NB4 (cell line): ENCODE measurements around the gene LGR4.

Experiments
- CTCF ChIP-seq: IDR thresholded peaks from one replicate; pipeline ENCODE4 v1.5.1; 2012; ENCODE audit warnings: low read depth, low read length
- MYC ChIP-seq: IDR thresholded peaks from 2 replicates; pipeline ENCODE4 v1.6.1; 2011; ENCODE audit warnings: low read depth, low read length

DNA sequence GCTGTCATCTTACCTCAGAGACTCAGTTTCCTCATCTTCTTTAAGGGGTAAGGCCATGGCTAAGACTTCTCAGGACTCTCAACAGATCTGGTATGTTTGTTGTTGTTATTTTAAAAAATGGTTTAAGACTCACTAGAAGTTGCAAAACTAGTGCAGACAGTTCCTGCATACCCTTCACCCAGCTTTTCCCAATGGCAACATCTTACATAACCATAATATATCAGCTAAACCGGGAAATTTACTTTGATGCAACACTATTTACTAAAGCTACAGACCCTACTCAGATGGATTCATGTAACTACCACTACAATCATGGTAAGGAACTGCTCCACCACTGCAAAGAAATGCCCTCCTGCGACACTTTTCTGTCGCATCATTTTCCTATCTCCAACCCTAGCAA lies 20.4 kb downstream of the LGR4 start:
- no peak for TF ChIP-seq MYC
- TF ChIP-seq CTCF = no peak
